DND-41 (cell line): Measurements from ENCODE around the gene GIPC2.

ENCODE experiments used
- CTCF ChIP-seq: IDR thresholded peaks from 2 replicates; pipeline ENCODE4 v1.5.1; 2012; ENCODE audit warnings: borderline replicate concordance, low read length, moderate library complexity, mild to moderate bottlenecking; ENCODE audit not compliant: poor library complexity, severe bottlenecking; ENCODE audit errors: extremely low read depth
- EZH2 ChIP-seq: IDR thresholded peaks from 3 replicates; pipeline ENCODE4 v1.6.1; 2012; ENCODE audit warnings: borderline replicate concordance, low read depth, mild to moderate bottlenecking, moderate library complexity, low read length, inconsistent platforms; ENCODE audit not compliant: severe bottlenecking

- TF ChIP-seq EZH2 (no peak), CTCF (no peak)
These were observed 40.0 kb upstream of the GIPC2 start for GRCh38 chr1:78005755-78006154.
